Keratinocyte (primary cell): ENCODE data around the gene LLCFC1.

Experiments used
- EZH2 ChIP-seq: IDR thresholded peaks from one replicate; pipeline ENCODE4 v1.6.1; 2012; ENCODE audit warnings: inconsistent platforms, mild to moderate bottlenecking, low read length, moderate library complexity
- TF ChIP-seq, protein P1 (sequence below), 3 experiments: IDR thresholded peaks in 1 of 3; conservative IDR thresholded peaks in 1 of 3; optimal IDR thresholded peaks in 1 of 3; 2 replicates in 2 of 3; 3 replicates in 1 of 3; pipeline versions ENCODE3 to v1.5.1; 2011; ENCODE audit warnings: low read length in 3 of 3, mild to moderate bottlenecking in 3 of 3, moderate library complexity in 2 of 3, control low read depth in 1 of 3, inconsistent platforms in 1 of 3; ENCODE audit not compliant: insufficient read depth in 2 of 3; ENCODE audit errors: extremely low read depth in 1 of 3

DNA sequence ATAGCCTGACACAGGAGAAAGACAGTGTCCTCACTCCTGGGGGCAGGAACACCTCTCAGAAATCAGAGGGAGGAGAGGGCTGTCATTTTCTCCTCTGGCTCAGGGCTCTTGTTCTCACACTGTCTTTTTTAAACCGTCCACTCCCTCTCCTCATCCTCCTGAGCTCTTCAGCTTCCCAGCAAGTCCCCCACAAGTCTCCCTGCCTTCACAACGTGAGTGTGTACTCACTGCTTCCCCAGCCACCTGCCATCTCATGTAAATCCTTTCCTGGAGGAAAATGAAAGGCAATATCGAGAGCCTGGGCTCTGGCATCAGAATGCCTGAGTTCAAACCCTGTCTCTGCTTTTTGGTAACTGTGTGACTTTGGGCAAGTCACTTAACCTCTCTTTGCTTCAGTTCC, 5.7 kb downstream of the LLCFC1 start:
- no peak for TF ChIP-seq EZH2
- TF ChIP-seq, protein P1, sequence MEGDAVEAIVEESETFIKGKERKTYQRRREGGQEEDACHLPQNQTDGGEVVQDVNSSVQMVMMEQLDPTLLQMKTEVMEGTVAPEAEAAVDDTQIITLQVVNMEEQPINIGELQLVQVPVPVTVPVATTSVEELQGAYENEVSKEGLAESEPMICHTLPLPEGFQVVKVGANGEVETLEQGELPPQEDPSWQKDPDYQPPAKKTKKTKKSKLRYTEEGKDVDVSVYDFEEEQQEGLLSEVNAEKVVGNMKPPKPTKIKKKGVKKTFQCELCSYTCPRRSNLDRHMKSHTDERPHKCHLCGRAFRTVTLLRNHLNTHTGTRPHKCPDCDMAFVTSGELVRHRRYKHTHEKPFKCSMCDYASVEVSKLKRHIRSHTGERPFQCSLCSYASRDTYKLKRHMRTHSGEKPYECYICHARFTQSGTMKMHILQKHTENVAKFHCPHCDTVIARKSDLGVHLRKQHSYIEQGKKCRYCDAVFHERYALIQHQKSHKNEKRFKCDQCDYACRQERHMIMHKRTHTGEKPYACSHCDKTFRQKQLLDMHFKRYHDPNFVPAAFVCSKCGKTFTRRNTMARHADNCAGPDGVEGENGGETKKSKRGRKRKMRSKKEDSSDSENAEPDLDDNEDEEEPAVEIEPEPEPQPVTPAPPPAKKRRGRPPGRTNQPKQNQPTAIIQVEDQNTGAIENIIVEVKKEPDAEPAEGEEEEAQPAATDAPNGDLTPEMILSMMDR (optimal IDR thresholded peaks at IDR 0.05 in 1 of 3, IDR thresholded peaks at IDR 0.05 in 1 of 3, conservative IDR thresholded peaks at IDR 0.05 in 1 of 3; ENCODE audit: extremely low read depth in 1 of 3, insufficient read depth in 2 of 3, low read length in 3 of 3): no peak
